ENCODE results near the gene FAM151A. TPM values are rescaled to one million over a fixed set of nuclear protein-coding genes. Genes with fewer than 3 reads are reported as not detected.

Gene FAM151A
- total and polyA plus RNA-seq, 2 experiments from 2014 or later: 0.10 TPM; not detected in 1

DNA sequence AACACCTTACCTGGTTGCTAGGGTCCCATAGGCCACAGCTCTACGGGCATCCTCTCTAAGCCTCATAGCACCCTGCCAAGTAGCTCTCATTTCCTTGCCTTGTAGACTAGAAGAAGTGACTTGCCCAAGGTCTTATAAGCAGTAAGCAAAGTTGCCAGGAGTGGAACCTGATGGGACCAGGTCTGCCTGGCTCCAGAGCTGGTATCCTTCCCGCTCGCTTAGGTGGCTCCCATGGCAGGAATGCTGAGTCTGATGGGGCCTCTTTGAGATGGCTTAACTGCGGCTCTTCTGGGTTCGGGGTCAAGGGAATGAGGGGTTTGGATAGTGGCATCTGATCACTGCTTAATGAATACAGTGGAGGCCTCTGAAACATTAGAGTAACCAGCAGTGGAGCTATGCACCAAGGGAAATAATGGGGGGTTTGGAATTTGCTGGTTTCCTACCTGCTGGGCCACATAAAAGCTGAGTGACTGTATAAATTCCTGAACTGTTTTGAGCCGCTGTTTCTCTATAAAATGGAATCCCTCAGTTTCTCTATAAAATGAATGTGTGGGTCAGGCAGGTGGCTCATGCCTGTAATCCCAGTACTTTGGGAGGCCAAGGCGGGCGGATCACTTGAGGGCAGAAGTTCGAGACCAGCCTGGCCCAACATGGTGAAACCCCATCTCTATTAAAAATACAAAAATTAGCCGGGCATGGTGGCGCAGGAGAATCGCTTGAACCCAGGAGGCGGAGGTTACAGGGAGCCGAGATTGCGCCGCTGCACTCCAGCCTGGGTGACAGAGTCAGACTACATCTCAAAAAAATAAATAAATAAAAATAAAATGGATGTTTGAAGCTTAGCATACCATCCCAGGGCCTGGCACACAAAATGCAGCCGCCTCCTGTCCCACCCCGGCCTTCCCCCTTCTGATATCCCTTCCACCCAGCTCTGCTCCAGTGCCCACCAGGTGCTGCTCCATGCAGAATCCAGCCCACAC, 12.4 kb downstream of the FAM151A start:
- Mint-ChIP-seq H3K9me3 (no peaks in the 10 kb centered on the region), H3K36me3 (ENCODE audit: low read depth) (no peaks in the 10 kb centered on the region), H3K4me3 (no peak overlapping the region), H3K4me1 (peaks cover 40% of the 10 kb centered on the region), H3K27me3 (ENCODE audit: insufficient read depth, low read depth, poor library complexity) (peaks cover 18% of the 10 kb centered on the region), H3K27ac (peak overlapping the region; percentile 87)
- Histone ChIP-seq H4K20me1 (replicated peaks; ENCODE audit: insufficient read depth) (no peaks in the 10 kb centered on the region), H3K4me2 (peak overlapping the region; percentile 38; the same call in 1 of the 2 replicates), H3K27me3 (ENCODE audit: insufficient read depth) (no peaks in the 10 kb centered on the region), H3K4me1 (ENCODE audit: insufficient read depth) (peaks cover 4% of the 10 kb centered on the region; the same call in 1 of the 2 replicates), H3K9me2 (ENCODE audit: insufficient read depth) (no peaks in the 10 kb centered on the region), H3K4me3 (no peak overlapping the region), H2AFZ (no peak overlapping the region), H3K27ac (ENCODE audit: low read depth) (no peak overlapping the region), H3K79me2 (replicated peaks; ENCODE audit: insufficient read depth) (no peaks in the 10 kb centered on the region), H3F3A (replicated peaks; ENCODE audit: low read depth) (no peaks in the 10 kb centered on the region), H3K36me3 (ENCODE audit: insufficient read depth) (no peaks in the 10 kb centered on the region)
- peak; percentile 50 for DNase-seq (ENCODE audit: low spot score)
- ATAC-seq: peak; percentile 21
- no peak for TF ChIP-seq EZH2 (IDR thresholded peaks at IDR 0.05; ENCODE audit: low read depth, unreplicated experiment)
- TF ChIP-seq ZNF114 (CRISPR knock-in tag; IDR thresholded peaks at IDR 0.05): no peak
- TF ChIP-seq, protein P1, sequence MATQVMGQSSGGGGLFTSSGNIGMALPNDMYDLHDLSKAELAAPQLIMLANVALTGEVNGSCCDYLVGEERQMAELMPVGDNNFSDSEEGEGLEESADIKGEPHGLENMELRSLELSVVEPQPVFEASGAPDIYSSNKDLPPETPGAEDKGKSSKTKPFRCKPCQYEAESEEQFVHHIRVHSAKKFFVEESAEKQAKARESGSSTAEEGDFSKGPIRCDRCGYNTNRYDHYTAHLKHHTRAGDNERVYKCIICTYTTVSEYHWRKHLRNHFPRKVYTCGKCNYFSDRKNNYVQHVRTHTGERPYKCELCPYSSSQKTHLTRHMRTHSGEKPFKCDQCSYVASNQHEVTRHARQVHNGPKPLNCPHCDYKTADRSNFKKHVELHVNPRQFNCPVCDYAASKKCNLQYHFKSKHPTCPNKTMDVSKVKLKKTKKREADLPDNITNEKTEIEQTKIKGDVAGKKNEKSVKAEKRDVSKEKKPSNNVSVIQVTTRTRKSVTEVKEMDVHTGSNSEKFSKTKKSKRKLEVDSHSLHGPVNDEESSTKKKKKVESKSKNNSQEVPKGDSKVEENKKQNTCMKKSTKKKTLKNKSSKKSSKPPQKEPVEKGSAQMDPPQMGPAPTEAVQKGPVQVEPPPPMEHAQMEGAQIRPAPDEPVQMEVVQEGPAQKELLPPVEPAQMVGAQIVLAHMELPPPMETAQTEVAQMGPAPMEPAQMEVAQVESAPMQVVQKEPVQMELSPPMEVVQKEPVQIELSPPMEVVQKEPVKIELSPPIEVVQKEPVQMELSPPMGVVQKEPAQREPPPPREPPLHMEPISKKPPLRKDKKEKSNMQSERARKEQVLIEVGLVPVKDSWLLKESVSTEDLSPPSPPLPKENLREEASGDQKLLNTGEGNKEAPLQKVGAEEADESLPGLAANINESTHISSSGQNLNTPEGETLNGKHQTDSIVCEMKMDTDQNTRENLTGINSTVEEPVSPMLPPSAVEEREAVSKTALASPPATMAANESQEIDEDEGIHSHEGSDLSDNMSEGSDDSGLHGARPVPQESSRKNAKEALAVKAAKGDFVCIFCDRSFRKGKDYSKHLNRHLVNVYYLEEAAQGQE (IDR thresholded peaks at IDR 0.05; ENCODE audit: unreplicated experiment): no peak
- no peak for TF ChIP-seq NANOG (IDR thresholded peaks at IDR 0.05; ENCODE audit: borderline replicate concordance)

DNA sequence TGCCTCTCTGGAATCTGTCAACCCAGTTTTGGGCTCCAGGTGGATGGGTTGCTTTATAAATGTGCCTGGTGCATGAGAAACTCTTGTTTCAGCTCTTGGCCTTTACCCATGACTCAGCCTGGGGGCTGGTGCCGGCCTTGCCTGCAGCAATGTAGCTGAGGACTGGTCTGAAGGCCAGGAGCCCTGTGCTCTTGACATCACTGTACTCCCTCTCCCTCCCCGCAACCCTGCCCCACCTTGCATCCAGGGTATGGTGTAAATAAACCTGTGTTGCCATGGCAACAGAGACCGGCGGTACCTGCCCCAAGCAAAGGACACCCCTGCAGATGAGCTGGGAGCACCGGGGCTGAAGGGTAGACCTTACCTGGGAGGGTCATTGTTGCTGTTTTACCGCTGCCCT, 13.3 kb downstream of the FAM151A start:
- H3K4me2 ChIP-seq: no peak overlapping the region
- no peaks in the 10 kb centered on the region for H3K36me3 Mint-ChIP-seq (ENCODE audit: low read depth)
- TF ChIP-seq ZNF114 (CRISPR knock-in tag; IDR thresholded peaks at IDR 0.05) (no peak), CREB1 (CRISPR knock-in tag; IDR thresholded peaks at IDR 0.05; ENCODE audit: low read depth) (no peak), JUNB (IDR thresholded peaks at IDR 0.05; ENCODE audit: unreplicated experiment) (no peak), NANOG (IDR thresholded peaks at IDR 0.05; ENCODE audit: borderline replicate concordance) (no peak), EZH2phosphoT487 (IDR thresholded peaks at IDR 0.05; ENCODE audit: unreplicated experiment) (no peak), EZH2 (IDR thresholded peaks at IDR 0.05; ENCODE audit: low read depth, unreplicated experiment) (no peak)
- TF ChIP-seq, protein P2, sequence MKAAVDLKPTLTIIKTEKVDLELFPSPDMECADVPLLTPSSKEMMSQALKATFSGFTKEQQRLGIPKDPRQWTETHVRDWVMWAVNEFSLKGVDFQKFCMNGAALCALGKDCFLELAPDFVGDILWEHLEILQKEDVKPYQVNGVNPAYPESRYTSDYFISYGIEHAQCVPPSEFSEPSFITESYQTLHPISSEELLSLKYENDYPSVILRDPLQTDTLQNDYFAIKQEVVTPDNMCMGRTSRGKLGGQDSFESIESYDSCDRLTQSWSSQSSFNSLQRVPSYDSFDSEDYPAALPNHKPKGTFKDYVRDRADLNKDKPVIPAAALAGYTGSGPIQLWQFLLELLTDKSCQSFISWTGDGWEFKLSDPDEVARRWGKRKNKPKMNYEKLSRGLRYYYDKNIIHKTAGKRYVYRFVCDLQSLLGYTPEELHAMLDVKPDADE (IDR thresholded peaks at IDR 0.05): no peak
- TF ChIP-seq, protein P3, sequence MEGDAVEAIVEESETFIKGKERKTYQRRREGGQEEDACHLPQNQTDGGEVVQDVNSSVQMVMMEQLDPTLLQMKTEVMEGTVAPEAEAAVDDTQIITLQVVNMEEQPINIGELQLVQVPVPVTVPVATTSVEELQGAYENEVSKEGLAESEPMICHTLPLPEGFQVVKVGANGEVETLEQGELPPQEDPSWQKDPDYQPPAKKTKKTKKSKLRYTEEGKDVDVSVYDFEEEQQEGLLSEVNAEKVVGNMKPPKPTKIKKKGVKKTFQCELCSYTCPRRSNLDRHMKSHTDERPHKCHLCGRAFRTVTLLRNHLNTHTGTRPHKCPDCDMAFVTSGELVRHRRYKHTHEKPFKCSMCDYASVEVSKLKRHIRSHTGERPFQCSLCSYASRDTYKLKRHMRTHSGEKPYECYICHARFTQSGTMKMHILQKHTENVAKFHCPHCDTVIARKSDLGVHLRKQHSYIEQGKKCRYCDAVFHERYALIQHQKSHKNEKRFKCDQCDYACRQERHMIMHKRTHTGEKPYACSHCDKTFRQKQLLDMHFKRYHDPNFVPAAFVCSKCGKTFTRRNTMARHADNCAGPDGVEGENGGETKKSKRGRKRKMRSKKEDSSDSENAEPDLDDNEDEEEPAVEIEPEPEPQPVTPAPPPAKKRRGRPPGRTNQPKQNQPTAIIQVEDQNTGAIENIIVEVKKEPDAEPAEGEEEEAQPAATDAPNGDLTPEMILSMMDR (conservative IDR thresholded peaks at IDR 0.05; ENCODE audit: low read depth in 2 of 2): no peak

More for the DNA sequence above, 13.3 kb downstream of the FAM151A start:
- Histone ChIP-seq H3K27ac (ENCODE audit: low read depth) (no peak overlapping the region), H2AFZ (no peak overlapping the region), H3K36me3 (ENCODE audit: insufficient read depth) (no peaks in the 10 kb centered on the region), H3K27me3 (ENCODE audit: insufficient read depth) (no peaks in the 10 kb centered on the region), H4K20me1 (replicated peaks; ENCODE audit: insufficient read depth) (no peaks in the 10 kb centered on the region), H3F3A (replicated peaks; ENCODE audit: low read depth) (no peaks in the 10 kb centered on the region), H3K79me2 (replicated peaks; ENCODE audit: insufficient read depth) (no peaks in the 10 kb centered on the region), H3K4me1 (ENCODE audit: insufficient read depth) (peaks cover 4% of the 10 kb centered on the region; the same call in 1 of the 2 replicates), H3K9me2 (ENCODE audit: insufficient read depth) (no peaks in the 10 kb centered on the region), H3K4me3 (no peak overlapping the region)
- peaks cover 34% of the 10 kb centered on the region for H3K4me1 Mint-ChIP-seq
- no peaks in the 10 kb centered on the region for H3K9me3 Mint-ChIP-seq
- peak; percentile 62 for ATAC-seq
- H3K27me3 Mint-ChIP-seq (ENCODE audit: insufficient read depth, low read depth, poor library complexity): peaks cover 18% of the 10 kb centered on the region
- H3K4me3 Mint-ChIP-seq: no peak overlapping the region
- peak; percentile 80 for DNase-seq (ENCODE audit: low spot score)
- H3K27ac Mint-ChIP-seq: peak overlapping the region; percentile 59; the same call in 1 of the 2 replicates

Measured in GM23338 (cell line).